Panc1 (cell line): ENCODE measurements around the gene POLD2.

ENCODE experiments used
- CTCF ChIP-seq: fragments of 450-650 bp; IDR thresholded peaks from 2 replicates; pipeline ENCODE4 v1.5.1; 2017; ENCODE audit warnings: mild to moderate bottlenecking
- POLR2AphosphoS5 ChIP-seq: IDR thresholded peaks from 2 replicates; pipeline ENCODE4 v1.6.1; 2012; ENCODE audit warnings: mild to moderate bottlenecking, low read depth, low read length, moderate library complexity
- REST ChIP-seq, 2 experiments: IDR thresholded peaks; 2 replicates each; pipeline ENCODE4 v1.6.1; 2011 to 2012; ENCODE audit warnings: low read depth in 2 of 2, control low read depth in 1 of 2, low read length in 1 of 2, mild to moderate bottlenecking in 1 of 2, moderate library complexity in 1 of 2; ENCODE audit not compliant: insufficient read depth in 1 of 2
- TCF7L2 ChIP-seq: IDR thresholded peaks from 2 replicates; pipeline ENCODE4 v1.6.1; 2011; ENCODE audit warnings: mild to moderate bottlenecking, low read depth, low read length, inconsistent platforms

GRCh38 chr7:44084701-44085100 lies 38.6 kb downstream of the POLD2 start:
- TF ChIP-seq POLR2AphosphoS5, result no peak
- TF ChIP-seq CTCF, result no peak
- no peak for TF ChIP-seq REST (IDR thresholded peaks at IDR 0.05; ENCODE audit: insufficient read depth in 1 of 2, low read depth in 2 of 2, low read length in 1 of 2)
- no peak for TF ChIP-seq TCF7L2
